Activated CD4-positive, alpha-beta T cell treated with anti-CD3 and anti-CD28 coated beads for 24 hours (primary cell): ENCODE measurements around the gene ACBD7.

Experiments
- DNase-seq, 2 donors: peaks; one replicate each; pipeline ENCODE4 v3.0.0-alpha.2; 2020; ENCODE audit warnings: low read depth in 2 of 2

The ACBD7 gene

DNA sequence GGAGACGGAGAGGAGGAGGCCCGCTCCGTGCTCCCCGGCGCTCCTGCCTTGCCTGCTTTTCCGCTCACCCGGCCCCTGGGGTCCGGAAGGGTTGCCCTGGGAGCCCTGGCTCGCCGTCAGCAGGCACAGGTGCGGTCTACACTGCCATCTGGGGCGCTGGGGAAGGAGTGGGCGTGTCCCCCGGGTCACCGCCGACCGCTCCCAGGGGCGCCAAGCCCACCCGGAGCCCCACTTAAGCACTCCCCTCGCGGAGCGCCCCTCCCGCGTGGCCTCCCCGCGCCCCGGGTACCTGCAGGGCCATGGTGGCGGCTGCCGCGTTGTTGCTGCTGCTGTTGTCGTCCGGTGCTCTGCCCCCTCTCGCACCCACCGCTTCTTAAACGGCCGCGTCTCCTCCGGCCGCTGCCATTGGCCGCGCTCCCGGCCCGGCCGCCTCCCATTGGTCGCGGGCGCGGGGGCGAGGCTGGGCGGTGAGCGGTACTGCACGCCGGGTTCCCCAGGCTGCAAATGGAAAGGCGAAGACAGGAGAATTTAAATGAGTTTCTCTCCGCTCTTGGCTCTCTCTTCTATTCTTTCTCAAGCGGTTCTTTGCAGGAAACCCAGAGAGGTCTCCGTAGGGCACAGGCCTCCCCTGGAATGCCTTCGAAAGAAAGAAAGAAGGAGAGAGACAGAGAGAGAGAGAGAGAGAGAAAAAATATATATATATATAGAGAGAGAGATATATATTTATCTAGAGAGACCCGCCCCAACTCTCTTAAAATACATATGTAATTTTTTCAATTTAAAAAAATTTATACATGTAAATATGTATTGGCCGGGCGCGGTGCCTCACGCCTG lies at the start of gene ACBD7:
Gene ACBD7 (minus strand): TSS at position 349 of the 834 bp plus-strand sequence. CDS start 48 bp downstream, at position 301.
- DNase-seq = peak; percentile 70 to 74

DNA sequence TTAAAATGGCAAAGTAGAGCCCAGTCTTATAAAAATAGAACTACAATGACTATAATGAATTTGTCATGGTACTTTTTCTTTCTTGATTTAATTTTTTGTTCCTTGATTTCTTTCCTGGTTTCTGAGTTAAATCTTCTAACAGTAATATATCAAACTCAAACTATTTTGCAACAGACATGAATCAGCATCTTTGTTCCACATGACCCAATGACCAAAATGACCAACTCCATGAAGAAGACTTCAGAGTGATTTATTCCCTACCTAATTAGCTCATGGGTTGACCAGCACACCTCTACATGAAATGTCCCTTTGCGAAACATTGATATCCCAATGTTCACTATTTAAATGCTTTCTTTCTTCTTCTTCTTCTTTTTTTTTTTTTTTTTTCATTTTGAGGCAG lies 49.1 kb upstream of the ACBD7 start:
- DNase-seq = no peak

DNA sequence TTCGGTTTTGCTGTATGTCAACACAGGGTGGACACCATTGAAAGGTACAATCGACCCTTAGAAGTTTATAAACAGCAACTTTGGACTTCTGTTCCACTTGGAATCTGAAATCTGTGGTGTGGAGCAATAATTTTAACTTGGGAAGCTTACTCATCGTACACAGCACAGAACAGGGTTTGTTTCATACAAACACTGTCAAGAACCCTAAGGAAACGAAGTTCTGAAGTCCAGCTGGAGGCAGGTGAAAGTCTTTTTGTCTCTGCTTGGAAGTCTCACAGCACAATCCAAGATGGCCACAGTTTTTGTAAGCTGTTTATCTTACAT lies 48.4 kb upstream of the ACBD7 start:
- DNase-seq = no peak

DNA sequence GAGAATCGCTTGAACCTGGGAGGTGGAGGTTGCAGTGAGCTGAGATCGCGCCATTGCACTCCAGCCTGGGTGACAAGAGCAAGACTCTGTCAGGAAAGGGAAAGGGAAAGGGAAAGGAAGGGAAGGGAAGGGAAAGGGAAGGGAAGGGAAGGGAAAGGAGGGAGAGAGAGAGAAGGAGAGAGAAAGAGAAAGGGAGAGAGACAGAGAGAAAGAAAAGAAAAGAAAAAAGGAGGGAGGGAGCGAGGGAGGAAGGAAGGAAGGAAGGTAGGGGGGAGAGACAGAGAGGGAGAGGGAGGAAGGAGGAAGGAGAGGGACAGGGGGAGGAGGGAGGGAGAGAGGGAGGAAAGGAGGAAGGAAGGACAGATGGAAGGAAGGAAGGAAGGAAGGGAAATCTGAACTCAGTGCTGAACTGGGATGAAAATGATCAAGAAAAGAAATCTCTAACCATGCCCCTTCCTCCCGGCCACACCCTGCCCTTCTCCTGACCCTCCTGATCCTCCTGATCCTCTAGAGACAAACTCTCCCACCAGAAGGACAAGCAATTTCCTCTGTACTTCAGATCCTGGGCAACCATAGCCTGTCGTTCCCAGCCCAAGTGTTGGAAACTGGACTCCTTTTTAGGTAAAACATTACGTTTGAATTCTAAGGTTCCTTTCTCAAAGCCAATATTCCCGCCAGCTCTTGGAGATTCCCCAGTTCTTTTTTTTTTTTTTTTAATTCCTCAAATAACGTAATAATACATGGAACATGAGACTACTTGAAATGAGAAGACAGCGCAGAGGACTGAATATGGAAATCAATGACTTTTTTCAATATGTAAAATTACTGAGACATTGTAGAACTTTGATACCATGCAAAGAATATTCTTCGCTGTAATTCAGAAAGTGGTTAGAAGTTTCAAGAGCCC lies 47.8 kb upstream of the ACBD7 start:
- no peak for DNase-seq

DNA sequence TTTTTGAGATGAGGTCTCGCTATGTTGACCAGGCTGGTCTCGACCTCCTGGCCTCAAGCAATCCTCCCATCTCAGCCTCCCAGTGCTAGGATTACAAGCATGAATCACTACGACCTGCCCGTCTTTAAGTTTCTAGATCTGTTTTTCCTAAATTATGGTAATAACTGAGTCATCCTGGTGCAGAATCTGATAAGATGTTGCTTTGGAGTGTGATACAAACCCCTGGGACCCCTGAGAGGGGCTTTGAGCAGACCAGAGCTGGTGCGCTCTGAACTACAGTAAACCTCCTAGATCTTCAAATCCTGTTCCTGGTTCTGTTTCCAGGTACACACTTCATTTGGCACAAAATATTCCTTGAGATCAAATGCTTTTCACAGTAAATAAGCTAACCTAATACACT lies 42.8 kb upstream of the ACBD7 start:
- DNase-seq = no peak

DNA sequence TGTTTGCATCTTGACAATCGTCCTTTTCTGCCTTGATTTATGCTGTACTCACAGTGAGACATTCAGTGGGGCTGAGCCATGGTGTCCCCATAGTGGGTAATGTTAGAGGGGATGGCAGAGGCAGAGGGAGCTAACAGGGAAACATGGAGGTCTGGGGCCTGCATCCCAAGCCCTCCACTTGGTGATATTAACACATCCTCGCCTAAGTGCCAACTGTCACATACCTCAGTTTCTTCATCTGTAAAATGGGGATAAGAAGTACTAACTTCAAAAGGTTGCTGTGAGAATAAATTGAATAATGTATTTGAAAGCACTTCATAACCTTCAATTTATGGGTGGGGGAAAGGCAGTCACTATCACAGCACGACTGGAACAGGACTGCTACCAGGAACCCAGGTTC lies 36.3 kb upstream of the ACBD7 start:
- DNase-seq = no peak

DNA sequence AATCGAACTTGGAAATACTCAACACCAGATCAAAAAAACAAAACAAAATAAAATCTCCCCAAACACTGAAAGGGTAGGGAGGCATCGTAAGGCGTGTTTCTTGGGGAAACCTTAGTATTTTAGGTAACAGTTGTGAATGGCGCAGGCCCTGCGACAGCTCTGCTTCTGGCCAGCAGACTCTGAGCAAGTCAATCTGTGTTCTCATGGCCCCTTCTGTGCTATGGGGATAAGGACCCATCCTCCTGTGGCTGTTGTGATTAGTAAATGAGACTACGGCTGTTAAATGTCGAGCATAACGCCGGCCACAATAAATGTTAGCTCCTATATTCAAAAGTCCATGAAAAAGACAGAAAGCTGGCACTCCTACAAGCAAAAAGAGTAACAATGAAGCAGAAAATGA lies 35.6 kb upstream of the ACBD7 start:
- no peak for DNase-seq

DNA sequence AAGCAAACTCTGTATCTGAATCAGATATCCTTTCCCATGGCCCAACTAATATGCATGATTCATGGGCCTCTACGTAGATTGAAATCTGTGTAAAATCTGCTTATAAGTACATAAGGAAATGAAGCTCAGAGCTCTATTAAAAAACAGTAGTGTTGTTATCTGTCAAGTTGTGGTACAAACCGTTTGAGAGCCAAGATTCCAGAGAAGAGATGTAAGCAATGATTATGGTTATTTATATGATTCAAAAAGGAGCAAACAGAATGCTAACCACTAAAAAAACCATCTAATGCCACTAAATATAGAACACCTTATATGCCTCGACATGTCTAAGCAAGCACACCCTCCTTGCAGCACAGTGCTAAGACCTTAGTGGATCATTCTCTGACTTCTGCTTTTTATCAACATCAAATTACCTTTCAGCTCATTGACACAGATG lies 35.2 kb upstream of the ACBD7 start:
- no peak for DNase-seq

DNA sequence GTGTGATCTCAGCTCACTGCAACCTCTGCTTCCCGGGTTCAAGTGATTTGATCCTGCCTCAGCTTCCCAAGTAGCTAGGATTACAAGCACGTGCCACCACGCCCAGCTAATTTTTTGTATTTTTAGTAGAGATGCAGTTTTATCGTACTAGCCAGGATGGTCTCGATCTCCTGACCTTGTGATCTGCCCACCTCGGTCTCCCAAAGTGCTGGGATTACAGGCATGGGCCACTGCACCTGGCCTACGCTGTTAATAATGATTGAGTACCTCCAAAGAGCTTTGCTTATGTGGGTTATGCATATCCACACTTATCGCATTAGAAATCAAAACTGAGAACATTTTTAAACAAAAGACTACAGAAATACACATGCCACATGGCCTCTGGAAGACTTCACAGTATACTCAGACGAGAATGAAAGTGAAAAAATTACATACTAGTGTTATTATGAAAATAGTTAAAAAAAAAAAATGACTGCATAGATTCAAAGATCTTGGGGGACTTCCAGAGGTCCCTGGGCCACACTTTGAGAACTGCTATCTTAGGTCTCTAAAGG lies 34.0 kb upstream of the ACBD7 start:
- no peak for DNase-seq

DNA sequence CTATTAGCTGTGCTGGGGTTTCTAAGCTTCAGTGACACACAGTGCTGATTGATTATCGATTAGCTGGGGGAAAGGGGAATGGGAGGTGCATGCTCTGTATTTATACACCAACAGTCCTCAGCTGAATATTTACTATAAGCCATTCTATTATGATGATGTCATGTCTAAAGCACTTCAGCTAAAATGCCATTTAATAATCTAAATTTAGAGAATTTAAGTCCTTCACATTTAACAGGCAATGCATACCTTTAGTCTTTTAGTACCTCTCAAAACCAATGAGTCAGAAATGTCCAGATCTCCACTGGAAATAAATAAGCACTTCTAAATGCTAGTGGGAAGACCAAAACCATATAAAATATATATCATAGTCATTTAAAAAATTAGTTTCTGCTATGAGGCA lies 33.1 kb upstream of the ACBD7 start:
- DNase-seq = no peak

DNA sequence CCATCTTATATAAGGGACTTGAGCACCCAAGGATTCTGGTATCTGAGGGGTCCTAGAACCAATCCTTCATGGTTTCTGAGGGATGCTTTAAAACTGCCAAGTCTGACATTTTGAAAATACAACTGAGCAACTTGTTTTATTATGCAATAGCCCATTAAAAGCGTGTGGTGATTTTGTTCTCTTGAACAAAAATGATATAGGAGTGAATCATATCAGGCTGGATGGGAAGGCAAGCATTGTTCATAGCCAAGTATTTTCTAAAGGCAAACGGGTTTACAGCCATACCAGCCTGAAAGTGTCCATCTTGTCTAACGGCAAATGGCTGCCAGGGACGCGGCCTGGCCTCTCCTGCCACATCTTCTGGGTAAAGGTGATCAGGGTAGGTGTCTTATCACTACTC lies 31.9 kb upstream of the ACBD7 start:
- no peak for DNase-seq

DNA sequence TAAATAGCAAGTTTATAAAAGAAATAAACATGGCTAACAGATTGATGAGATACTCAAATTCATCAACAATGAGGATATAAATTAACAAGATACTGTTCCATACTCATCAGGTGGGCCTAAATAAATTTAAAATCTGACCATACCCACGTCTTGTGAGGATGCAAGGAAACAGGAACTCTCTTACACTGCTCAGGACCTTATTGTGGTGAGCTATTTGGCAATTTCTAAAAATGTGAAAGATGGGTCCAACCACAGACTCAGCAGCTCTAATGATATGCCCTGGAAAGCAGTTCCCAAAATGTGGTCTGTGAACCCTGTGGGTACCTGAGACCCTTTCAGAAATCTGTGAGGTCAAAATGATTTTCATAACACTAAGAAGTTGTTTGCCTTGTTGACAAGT lies 30.0 kb upstream of the ACBD7 start:
- no peak for DNase-seq

DNA sequence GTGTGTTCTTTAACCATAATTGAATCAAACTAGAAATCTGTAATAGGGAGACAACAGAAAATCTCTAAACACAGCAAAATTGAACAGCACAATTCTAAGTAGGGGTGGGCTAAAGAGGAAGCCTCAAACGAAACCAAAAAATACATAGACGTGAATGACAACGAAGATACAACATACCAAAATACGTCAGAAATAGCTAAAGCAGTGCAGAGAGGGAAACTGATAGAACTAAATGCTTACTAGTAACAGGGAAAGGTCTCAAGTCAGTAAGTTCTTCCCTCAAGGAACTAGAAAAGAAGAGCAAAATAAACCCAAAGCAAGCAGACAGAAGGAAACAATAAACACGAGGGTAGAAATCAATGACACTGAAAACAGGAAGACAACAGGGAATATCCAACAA lies 27.6 kb upstream of the ACBD7 start:
- no peak for DNase-seq

DNA sequence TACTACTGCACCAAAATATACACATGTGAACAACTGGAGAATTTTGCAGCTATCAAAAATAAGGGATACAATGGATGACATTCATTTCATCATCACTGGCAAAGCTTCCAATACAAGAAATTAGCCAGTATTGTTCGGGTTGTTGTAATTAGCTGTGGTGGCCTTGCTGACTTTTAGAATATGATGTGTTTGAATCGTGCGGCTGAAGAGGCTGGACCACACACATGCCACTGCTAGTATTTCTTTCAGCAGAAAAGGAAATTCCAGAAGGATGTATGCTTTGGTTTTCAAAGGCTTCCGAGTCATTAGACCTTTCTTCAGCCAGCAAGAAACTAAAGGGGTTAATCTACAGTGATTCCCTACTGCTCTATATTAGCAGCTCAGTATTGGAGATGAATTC lies 25.2 kb upstream of the ACBD7 start:
- no peak for DNase-seq

DNA sequence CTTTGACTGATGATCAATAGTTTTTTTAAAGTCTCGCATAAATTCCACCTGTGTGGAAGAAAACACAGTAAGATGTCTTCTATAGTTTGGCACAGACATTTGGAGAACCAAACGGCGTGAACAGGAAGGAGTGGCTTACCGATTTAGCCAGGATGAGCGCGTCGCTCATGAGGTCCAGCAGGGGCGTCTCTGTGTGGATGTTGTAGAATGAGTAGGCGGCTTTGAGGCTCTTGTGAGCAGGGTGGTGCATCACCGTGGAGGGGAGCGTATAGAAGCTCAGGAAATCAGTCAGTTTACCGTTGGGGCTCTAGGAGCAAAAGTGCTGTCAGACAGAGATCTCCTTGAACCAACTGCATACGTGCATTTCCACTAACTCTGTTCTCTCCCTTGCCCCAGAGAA lies 24.1 kb upstream of the ACBD7 start:
- no peak for DNase-seq

DNA sequence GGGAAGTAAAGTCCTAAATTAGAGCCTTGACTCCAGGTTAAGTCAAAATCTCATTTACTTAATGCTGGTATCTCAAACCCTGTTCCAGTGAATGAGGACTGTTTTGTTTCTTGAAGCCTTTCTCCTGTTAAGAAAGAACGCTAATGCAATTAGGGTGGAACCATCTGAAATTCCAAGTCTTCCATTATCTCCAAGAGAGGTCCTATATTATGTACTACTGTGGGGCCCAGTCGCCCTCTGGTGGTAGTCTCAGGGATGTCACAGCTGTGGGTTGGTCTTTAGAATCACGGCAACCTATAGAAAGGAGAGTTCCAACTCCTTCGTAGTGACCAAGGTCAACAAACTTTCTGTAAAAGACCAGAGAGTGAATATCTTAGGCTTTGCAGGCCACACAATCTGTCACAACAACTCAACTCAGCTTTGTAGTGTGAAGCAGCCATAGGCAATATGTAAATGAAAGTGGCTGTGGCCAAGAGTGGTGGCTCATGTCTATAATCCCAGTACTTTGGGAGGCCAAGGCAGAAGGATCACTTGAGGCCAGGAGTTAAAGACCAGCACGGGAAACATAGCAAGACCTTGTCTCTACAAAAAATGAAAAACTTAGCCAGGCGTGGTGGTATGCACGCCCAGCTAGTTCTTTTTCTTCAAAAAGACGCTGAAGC lies 17.9 kb upstream of the ACBD7 start:
- DNase-seq = peak; percentile 54 to 58

DNA sequence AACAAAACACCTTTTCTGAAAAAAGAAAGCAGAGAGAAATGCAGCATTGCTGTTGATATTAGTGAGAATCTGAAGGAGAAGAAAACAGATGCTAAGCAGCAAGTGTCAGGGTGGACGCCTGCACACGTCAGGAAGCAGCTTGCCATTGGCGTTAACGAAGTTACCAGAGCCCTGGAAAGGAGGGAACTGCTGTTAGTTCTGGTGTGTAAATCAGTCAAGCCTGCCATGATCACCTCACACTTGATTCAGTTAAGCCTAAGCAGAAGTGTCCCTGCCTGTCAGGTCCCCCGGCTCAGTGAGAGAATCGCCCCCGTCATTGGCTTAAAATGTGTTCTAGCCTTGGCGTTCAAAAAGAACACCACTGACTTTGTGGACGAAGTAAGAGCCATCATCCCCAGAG lies 14.9 kb upstream of the ACBD7 start:
- DNase-seq = no peak

DNA sequence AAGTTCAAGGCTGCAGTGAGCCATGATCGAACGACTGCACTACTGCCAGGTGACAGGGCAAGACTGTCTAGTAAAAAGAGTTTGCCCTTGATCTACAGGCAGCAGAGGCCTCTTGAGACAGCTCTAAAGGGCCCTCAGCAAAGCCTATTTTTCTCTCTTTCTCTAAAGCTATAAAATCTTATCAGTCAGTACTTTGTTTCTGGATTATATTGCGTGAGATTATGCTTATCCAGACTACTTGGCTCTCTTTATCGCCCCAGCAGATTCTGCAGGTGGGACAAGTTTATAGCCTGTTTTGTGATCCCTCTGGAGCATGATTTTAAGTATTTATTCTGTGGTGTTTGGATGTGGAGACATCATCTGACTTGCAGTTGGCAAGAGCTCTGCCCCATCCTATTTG lies 11.3 kb upstream of the ACBD7 start:
- no peak for DNase-seq

DNA sequence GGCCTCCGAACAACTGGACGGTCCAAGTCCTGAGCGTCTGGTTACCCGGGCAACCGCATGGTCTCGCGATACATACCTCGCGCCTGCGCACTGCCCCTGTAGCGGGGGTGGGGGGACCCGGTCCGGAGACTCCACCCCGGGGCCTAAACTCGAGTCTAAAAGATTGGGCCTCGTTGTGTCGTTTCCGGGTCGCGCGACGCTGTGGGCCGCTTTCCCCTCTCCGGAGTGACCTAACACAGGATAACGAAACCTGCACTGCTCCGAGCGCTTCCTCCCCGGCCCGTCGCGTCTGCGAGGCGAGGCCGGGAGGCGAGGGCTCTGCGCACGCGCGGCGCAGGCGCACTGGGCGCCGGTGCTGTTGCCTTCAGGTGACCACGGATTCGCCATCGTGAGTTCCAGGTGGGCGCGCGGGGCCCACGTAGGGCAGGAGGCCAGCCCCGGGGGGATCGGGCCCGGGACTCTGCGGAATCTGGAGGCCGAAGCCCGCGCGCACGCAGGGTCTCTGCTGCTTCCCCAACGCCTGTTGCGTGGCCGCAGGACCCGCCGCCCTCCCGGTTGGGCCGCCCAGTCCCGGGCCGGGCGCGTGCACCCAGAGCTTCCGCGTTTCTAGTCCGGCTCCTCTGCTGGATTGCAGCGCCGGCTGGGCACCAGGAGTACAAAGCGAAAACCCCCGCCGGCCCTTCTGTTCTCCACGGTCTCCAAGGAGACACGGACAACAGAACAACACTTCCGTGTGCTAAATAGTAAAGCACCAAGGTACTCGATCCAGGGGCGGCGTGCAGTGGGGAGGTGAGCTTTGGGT lies 8.6 kb upstream of the ACBD7 start, which contains the start of gene RPP38:
Gene RPP38 (plus strand): TSS at position 345 of the 802 bp plus-strand sequence. CDS start 5,960 bp downstream, outside the sequence.
- peak; percentile 92 to 95 for DNase-seq

DNA sequence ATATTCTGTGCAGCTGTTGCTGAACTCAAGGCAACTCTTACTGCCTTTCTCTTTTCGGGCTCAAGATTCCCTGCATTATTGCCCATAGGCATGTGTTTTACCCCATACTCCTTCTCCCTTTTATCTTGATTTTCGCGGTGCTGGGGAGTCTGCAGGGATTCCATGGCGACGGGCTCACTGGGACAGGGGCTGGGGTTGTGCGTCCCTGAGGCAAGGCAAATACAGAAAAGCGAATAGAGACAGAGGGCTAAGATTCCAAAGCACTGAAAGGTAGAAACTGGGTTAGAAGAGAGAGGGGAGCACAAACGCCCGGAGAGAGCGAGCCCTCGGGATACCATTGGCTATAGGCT lies 8.1 kb upstream of the ACBD7 start:
- DNase-seq = no peak

DNA sequence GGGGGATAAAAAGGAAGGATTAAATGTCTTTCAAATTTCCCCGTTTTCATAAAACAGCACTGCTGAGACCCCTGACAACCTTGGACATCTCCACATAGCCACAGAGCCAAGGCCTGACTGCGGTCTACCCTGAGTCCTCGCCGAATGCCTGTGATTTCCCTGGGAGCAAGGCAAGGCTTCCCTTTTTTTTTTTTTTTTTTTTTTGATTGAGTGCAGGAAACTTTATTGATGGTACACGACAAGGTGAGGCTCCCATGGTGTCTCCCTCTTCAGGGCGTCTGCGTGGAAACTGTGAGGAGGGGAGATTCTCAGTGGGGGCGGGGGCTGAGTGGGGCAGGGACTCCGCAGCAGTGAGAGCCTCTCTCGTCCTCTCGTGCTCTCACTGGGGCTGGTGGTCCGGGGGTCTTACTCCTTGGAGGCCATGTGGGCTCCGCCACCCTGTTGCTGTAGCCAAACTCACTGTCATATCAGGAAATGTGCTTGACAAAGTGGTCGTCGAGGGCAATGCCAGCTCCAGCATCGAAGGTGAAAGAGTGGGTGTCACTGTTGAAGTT lies 4.4 kb upstream of the ACBD7 start:
- DNase-seq = no peak
